Measurements from ENCODE around the gene RNF112.
A peak's percentile ranks its signal among the peaks of the same experiment; 100 is the strongest.

RNF112 gene

DNA sequence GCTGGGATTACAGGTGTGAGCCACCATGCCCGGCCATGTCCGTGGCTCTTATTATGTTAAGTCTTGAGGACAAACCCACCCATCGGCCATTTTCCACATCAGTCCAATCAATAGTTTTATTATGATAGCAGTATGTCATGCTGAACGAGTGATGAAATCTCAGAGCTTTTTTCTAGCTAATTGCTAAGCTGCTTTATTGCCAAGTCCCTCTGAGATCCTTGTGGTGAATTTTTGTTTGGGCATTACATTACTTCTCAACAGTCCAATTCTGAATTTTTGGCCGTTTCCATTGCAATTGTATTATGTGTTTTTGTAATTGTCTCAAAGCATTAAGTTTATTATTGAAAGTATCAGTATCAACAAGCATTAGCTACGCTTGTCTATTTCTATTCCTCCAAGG, 10.9 kb downstream of the RNF112 start:
- DNase-seq (ENCODE audit: low read depth): no peak
- TF ChIP-seq, protein P1, sequence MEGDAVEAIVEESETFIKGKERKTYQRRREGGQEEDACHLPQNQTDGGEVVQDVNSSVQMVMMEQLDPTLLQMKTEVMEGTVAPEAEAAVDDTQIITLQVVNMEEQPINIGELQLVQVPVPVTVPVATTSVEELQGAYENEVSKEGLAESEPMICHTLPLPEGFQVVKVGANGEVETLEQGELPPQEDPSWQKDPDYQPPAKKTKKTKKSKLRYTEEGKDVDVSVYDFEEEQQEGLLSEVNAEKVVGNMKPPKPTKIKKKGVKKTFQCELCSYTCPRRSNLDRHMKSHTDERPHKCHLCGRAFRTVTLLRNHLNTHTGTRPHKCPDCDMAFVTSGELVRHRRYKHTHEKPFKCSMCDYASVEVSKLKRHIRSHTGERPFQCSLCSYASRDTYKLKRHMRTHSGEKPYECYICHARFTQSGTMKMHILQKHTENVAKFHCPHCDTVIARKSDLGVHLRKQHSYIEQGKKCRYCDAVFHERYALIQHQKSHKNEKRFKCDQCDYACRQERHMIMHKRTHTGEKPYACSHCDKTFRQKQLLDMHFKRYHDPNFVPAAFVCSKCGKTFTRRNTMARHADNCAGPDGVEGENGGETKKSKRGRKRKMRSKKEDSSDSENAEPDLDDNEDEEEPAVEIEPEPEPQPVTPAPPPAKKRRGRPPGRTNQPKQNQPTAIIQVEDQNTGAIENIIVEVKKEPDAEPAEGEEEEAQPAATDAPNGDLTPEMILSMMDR (IDR thresholded peaks at IDR 0.05; ENCODE audit: low read depth, low read length, missing control alignments): no peak
- H3K4me3 ChIP-seq (ENCODE audit: low read depth, low read length): no peak overlapping the region

DNA sequence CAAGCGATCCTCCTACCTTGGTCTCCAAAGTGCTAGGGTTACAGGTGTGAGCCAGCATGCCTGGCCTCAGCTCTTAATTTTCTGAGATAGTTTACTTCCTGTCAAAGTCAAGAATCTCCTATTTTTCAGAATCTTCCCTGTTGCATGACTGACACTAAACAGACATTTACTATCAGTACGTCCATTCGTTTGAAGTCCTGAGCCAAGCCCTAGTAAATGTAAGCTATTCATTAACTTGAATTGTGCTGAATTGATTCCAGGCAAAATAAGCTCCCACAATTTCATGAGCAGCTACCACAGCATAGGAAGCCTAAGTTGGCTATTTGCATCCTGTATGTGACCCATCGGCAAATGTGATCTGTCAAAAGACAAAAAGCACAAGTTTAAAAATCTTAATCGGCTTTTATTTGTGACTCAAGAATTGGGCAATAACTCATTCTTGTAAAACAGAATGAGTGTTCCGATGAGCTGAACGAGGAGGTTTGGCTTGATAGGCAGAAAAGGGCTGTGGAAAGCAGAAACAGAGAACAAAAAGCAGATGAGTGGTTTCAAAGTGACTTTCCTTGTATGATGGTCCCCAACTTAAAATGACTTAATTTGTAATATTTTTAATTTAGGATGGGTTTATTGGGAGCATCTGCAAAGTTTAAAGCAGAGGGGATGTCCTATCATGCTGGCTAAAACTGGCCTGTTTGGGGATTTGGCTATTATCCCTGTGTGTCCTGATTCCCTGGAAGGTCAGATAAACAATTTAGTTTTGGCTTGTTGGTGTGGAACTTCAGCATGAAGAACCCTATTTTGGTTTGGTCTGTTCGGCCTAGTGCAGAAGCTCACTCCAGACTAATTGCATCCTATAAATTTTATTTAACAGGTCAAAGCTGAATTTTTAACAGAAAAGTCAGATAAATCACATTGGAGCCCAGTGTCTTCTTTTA, 14.2 kb downstream of the RNF112 start:
- H3K4me3 ChIP-seq (ENCODE audit: low read depth, low read length): no peak overlapping the region
- TF ChIP-seq, protein P1 (IDR thresholded peaks at IDR 0.05; ENCODE audit: low read depth, low read length, missing control alignments): no peak
- DNase-seq (ENCODE audit: low read depth): no peak

DNA sequence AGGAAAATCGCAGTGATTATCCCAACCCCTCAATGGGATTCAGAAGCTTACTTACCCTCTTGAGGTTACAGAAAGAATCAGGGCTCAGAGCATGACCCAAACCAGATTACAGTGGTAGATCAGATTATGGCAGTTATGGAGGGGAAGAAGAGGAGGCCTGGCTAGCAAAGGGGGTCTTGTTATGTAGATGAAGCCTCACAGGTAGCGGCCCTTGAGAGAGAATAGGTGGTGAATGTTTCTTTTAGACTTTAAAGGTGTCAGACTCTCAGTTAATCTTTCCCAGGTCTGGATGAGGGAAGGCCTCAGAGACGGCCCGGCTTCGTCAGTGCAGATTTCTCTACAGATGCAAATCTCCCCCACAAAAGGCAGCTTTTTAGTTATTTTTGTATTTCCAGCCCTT, 15.6 kb downstream of the RNF112 start:
- DNase-seq (ENCODE audit: low read depth): no peak
- no peak overlapping the region for H3K4me3 ChIP-seq (ENCODE audit: low read depth, low read length)
- TF ChIP-seq, protein P1 (IDR thresholded peaks at IDR 0.05; ENCODE audit: low read depth, low read length, missing control alignments): no peak

DNA sequence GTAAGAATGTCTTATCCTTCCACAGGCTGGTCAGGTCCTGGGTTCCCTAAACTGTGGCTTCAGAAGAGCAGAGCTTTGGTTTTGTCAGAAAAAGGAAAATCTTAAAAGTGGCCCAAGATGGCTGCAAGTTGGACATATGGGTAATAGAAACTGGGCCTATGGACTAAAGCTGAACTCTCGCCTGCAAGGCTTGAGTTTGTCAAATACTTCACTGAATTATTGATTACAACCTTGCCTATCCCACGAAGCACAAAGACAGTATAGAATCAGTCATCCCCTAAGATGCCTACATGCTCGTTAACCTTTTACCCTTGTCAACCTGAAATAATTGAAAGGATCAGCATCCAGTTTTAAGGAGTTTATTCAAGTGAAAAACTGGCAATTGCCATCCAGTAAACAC, 20.7 kb downstream of the RNF112 start:
- DNase-seq (ENCODE audit: low read depth): no peak
- H3K4me3 ChIP-seq (ENCODE audit: low read depth, low read length): no peak overlapping the region
- TF ChIP-seq, protein P1 (IDR thresholded peaks at IDR 0.05; ENCODE audit: low read depth, low read length, missing control alignments): no peak

DNA sequence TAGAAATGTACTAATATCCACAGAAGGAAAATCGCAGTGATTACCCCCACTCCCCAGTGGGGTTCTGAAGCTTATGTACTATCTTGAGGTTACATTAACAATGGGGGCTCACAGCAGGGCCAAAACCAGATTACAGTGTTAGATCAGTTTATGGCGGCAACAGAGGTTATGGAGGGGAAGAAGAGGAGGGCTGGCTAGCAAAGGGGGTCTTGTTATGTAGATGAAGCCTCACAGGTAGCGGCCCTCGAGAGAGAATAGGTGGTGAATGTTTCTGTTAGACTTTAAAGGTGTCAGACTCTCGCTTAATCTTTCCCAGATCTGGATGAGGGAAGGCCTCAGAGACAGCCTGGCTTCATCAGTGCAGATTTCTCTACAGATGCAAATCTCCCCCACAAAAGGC, 22.2 kb downstream of the RNF112 start:
- TF ChIP-seq, protein P1 (IDR thresholded peaks at IDR 0.05; ENCODE audit: low read depth, low read length, missing control alignments): no peak
- no peak overlapping the region for H3K4me3 ChIP-seq (ENCODE audit: low read depth, low read length)
- no peak for DNase-seq (ENCODE audit: low read depth)

DNA sequence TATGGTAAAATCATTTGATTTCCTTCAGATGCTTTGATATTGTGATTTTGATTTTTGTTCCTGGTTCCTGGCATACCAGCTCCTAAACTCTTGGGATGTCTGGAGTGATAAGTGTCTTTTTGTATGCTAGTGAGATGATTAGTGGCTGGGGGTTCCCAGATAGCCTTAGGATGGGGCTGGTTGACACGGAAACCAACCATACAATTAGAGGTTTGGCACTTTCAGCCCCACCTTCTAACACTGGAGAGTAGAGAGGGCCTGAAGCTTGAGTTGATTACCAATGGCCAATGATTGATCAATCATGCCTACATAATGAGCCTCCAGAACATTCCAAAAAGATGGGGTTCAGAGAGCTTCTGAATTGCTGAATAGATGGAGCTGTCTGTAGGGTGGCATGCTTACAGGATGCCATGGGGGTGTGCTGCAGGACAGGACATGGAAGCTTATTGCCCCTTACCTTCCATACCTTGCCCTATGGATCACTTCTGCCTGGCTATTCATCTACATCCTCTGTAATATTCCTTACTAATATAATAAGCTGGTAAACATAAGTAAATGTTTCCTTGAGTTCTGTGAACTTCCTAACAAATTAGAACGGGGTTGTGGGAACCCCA, 22.8 kb downstream of the RNF112 start:
- no peak for DNase-seq (ENCODE audit: low read depth)
- no peak overlapping the region for H3K4me3 ChIP-seq (ENCODE audit: low read depth, low read length)
- TF ChIP-seq, protein P1 (IDR thresholded peaks at IDR 0.05; ENCODE audit: low read depth, low read length, missing control alignments): peak; percentile 14
